Effector CD4-positive, alpha-beta T cell (primary cell): ENCODE measurements around the gene KIRREL1.

Experiments used
- DNase-seq: peaks from one replicate; pipeline ENCODE4 v3.0.0-alpha.2; 2020

KIRREL1 gene

DNA sequence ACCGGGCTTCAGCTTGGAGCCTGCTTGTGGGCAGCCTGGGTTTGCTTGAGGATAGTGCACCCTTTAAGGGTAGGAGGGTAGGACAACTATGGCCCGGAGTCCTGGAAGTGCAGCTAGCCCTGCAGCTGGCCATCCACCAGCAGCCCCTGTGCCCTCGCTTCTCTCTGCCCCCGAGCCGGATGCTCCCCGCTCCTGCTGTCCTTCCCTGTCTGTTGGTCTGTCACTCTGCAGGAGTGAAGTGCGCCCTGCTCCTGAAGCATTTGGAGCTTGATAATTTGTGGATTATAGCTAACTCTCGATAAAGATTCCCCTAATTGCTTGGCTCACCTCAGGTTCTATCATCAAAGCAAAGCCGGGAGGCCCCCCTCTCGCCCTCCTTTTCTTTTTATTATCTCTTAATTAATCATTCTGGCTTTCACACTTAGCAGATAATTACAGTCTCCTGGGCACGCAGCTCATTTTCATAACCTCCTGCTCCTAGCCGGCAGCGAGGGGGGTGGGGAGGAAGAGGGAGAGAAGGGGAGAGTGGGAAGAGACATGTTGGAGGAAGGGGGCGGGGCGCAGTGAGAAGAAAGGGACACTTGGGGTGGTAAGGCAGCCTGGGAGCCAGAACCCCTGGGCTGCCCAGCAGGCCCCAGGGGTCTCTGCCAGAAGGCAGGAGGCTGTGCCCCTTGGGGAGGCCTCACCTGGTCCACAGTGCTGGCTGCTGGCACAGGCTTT, 14.4 kb downstream of the KIRREL1 start:
- DNase-seq, result no peak

DNA sequence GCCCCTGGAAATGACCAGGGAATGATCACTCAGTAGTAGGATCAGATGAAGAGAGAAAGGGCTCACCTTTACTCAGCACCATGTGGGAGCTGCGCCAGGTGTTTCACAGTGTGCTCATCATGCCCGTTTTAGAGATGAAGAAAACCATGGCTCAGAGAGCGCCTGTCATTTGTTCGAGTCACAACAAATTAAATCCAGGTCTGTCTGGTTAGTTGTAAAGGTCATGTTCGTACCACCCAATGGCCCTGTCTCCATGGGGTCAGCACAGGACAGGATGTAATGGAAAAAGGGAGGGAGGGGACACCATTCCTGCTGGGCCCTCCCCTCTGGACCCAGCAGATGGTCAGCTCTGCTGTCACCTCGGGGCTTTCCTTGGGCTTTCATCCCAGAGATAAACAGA, 15.2 kb downstream of the KIRREL1 start:
- no peak for DNase-seq

DNA sequence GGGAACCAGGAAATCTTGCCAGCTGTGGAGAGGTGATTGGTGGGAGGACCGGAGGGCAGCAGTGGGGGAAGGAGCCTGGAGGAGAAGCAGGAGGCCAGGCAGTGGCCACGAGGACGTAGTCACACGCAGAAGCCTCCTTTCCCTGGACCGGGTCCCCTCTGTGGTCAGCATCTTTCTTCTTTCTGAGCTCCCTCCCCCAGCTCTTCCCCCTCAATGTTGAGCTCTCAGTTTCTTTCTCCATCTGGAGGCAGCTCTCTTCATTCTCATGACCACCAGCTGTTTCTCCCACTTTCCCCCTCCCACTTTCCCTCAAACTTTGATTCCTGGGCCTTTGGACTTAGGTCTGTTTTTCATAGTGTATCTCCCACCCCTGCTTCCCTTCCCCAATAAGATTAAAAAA, 18.3 kb downstream of the KIRREL1 start:
- no peak for DNase-seq

DNA sequence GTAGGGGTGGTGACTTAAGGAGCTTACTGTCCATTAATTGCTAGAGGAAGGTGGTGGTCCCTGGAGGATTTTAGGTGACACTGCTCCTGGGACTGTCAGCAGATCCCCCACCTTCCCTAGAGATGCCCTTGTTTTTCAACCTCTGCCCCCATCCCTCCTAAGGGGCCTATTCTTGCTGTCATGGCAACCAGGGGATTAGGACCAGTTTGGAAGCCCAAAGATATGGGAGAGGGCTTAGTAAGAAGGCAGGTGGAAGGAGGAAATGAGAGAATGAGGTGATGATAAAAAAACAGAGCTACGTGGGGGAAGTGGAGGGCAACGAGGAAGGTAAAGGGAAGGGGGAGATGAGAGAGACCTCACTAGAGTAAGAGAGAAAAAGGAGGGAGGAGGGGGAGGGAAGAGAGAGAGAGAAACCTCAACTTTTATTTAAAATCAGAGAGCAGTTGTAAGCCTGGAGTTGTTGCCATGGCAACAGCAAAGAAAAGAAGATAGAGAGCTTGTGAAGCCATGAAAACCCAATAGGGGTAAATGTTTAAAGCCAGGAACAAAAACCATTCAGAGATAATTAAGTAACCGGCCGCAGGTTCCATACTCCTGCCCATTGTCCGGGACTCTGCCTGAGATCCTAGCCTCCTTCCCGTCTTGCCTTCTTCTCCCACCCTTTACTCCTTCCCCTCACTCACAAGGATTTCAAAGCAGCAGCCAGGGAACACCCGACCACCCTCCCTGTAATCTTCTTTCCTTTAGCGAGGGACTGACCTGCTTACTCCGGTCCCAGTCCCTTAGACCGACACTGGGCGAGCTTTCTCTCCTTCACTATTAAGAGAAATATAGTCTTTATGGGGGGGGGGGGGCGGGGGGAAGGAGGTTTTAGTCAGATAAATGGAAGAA, 20.6 kb downstream of the KIRREL1 start:
- DNase-seq, result no peak

DNA sequence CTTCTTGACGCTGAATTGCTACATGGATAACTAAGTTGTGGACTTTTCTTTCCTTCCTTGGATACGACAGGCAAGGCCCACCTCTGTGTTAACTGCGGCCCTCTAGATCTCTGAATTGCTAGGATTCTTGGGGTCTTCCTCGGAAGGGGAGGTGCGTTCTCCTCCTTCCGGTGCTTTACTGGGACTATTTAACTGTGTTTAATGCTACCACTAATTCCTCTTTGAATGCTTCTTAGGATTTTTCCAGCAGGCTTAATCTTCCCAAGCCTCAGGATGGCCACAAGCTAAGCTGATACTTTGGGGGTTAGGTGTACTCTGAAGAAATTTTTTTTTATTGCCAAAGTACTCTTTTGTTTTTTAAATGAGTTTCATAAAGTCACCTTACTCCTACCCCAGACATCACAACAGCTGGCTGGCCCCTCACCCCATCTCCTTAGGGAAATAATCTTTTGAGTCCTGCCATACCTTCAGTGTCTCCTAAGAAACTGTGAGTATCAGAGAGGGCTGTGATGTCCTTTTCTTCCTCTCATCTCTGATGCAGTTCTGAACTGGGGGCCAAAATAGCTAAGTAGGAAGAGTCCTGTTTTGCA, 21.4 kb downstream of the KIRREL1 start:
- no peak for DNase-seq

DNA sequence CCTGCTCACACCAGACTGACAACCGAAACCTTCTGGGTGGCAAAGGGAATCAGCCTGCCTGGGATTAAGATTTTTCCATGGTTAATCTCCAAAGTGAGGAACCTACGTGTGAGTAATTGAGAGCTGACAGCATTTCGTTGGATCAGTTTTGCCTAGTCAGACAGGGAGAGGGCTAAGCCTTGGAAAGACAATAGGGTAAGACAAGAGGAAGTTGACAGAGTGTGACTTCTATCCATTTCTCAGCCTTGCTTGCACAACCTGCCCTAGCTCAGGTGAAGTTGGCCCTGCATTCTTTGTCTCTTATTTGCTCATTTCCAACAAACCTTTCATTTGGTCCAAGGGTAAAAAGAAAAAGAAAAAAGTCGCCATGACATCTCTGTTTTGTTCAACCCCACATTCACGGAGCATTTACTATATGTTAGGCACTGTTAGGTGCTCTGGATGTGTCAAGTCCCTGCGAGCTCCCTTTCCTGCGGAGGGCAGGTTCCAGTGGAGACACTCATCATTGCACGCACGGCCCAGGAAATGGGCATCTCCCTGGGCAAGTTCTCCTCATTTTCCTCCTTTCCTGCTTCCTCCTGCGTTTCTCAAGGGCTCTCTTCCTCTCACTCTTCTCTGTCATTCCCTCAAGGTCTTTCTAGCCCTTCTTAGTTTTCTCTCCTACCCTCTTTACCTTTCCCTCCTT, 23.3 kb downstream of the KIRREL1 start:
- no peak for DNase-seq

DNA sequence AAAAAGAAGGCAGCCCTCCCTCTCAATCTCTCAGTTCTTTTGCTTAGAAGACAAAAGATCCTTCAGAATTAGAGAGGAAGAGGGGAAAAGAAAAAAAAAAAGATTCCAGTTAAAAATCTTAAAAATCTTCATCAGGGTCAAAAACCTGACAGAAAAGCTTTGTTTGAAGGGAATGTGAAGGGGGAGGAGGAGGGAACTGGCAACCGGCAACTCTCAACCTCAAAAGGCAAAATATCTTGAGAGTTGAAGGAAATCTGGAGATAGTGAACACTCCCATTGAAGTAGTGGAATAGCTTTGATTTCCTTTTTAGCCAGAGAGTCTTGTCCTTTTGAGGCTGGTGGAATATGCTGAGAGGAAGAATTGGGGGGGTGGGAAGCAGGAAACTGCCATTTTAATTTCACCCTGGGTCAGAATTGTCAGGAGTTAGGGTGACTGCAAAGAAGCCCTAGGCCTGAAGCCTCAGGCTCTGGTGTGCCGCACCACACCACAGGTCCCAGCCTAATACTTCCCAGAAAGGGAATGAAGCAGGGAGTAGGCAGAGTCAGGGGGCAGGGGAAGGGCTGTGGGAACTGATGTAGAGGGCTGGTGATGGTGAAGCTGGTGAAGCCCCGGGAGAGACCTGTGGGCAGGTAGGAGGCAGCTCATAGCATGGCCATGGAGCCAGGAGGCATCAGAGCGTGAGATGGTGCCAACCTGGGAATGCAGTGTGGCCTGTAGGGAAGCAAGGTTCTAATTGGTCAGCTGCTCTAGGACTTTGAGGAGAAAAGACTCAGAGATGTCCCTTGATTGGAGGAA, 24.6 kb downstream of the KIRREL1 start:
- no peak for DNase-seq

DNA sequence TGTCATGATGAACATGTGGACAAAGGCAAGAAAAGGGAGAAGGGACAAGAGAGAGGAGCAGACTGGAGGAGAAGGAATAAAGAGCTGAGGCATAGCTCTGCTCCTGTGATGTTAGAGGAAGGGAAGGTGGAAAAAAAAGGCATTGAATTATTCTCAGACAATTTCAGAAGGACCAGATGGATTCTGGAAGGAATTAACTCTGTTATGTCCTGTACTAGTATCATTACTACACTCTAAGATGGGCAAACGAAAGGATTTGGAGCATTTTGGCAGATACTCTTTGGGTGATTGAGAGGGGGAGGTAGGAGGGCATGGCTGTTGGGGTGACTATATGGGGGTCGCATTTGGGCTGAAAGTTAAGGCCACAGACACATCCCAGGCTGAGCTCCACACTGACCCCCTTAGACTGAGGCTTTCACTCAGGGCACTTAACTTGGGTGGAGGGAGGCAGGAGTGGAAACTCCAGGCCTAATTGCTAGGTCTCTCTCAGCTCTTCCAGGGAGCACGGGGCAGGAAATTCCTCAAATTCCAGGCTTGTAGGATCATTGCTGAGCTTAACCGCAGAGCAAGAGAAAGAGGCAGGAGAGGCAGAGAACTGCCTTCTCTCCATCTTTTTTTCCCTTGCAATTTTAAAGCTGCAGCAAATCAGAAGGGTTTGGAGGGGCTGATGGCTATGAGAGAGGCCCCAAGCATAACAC, 25.9 kb downstream of the KIRREL1 start:
- no peak for DNase-seq

DNA sequence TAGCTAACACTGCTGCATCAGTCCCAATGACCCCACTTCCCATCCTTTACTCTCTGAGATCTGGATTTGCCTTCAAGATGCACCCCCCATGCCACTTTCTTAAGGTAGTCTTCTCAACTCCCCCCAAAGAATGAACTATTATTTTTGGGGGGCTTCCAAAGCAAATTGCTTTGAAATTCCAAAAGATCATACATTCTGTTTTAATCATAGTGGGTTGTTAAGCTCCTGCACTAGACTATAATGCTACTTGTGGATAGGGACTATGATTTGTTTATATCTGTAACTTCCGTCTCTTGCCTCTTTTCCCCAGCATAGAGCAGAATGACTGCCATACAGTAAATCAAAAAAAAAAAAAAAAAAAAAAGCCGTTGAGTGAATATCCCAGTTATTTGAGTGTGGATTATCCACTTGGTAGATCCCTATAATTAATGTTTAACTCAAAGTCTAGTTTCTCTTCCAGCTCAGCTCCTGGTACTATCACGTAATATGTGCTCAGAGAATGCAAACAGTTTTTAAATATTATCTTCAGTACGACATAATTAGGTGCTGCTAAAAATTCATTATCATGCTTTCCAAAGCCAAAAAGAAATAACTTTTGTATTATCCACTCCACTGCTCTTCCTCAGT, 26.9 kb downstream of the KIRREL1 start:
- no peak for DNase-seq

DNA sequence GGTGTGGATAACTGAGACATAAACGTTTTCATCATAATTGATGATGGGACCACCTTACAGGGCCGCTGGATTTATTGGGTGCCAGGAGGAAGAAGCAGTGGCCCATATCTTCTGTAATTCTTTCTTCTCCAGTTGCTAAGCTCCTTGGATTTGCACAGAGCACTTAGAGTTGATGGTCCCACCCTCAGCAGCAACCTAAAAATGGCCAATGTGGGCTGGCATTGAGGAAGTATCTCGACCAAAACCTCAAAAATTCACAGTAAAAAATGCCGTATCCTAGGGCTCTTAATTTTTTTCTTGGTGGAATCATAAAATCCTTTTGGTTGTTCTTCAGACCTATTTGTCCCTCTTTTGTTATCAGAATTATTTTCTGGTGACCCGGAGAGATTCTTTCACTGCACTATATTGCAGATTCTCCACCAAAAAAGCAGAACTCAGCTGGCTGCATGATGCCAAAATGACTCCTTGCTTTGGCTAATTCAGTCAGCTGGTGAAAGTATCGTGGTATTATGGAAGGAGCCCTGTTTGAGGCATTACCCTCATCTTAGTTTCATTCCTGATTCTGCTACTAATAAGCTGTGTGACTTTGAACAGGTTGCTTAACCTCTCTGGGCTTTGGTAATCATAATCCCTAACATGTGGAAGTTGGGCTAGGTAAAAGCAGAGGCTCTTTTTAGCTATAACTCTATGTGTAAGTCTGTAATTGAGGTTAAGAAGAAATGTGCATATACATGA, 27.6 kb downstream of the KIRREL1 start:
- DNase-seq, result no peak

DNA sequence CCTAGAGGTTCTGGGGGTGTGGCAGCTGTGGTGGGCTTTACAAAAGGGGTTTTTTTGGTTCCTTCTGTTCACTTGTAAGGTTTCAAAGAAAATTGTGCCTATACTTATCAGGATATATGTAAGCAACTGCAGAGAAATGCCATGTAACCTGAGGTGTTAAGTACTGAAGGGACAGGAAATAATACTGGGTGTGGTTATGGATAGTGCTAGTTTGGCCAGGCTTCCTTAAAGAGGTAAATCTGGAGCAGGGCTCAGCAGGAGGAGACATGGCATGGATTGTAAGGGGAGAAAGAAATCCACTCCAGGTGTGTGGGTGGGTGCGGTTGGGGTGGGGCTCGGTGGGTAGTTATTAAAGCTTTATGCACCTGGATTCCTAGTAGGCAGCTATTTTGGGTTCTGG, 28.3 kb downstream of the KIRREL1 start:
- no peak for DNase-seq

DNA sequence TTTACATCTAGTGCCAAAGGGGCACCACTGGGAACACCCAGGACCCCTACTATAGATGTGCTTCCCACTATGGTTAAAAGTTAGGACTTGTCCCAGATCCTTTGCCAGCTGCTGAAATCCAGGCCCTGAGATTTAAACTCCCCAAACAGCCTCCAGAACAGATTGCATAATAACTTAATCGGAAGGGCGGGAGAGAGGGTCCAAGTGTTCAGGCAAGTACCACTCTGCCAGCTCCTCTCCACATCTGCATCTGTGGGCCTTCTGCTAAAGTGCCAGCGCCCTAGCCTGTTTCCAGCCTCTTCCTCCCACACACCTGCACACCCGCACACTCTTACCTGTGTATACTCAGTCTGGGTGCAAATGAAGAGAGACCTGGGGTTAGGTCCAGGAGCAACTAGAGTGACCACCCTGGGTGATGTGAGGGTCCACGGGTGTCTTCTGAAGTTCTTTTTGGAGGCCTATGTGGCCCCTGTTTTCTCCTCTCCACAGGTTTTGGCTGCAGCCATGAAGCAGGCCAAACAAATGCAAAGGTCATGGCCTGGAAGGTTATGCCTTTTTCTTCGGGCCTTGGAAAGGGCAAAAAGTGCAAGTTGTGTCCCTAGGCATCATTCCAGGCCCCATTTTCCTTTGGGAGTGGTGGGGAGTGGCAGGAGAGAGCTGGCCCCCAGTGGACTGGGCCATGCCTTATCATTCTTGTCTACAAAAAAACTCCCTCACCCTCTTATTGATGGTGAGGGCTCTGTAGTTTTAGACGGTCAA, 29.3 kb downstream of the KIRREL1 start:
- DNase-seq, result no peak

DNA sequence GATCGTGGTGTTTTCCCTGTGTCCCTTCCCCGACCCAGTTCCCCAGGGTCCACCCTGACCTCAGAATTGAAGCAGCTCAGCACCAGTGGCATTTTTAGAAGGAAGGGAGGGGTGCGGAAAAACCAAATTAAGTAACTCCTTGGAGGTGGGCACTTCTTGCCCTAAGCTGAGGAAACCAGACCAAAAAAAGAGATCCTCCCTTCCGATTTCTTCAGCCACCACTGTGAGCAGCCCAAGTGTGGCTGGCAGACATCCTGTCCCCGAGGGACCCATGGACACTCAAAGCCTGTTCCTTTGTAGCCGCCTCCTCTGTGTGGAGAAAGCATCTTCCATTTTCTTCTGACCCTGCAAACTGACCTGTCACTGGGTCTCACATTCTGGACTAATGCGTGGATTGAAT, 31.3 kb downstream of the KIRREL1 start:
- DNase-seq, result no peak

DNA sequence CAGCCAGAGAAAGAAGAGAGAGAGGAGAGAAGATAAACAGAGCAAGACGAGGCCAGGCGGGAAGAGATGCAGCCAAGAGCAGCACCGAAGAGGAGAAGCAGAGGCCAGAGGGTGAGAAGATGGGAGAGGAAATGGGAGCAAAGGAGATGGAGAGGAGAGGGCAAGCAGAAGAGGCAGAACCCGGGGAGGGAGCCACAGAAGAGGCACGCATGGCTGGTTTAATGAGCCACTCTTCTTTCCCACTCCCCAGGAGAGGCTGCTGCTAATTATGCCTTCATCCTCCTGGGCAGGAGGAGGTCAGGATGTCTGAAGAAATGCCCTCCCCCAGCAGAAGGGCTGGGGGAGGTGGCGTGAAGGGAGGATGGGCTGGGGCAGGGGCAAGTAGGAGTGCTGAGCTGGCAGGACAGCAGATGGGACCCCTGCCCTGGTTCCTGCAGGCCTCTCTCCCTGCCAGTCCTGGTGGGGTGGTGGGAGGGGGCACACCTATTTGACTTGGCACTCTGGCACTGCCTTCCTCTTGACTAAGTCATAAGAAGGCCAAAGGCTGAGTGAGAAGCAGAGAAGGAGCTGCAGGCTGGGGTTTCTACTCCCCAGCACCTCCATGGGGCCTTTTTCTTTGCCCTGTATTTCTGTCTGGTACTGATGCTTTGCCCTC, 32.3 kb downstream of the KIRREL1 start:
- DNase-seq, result no peak

DNA sequence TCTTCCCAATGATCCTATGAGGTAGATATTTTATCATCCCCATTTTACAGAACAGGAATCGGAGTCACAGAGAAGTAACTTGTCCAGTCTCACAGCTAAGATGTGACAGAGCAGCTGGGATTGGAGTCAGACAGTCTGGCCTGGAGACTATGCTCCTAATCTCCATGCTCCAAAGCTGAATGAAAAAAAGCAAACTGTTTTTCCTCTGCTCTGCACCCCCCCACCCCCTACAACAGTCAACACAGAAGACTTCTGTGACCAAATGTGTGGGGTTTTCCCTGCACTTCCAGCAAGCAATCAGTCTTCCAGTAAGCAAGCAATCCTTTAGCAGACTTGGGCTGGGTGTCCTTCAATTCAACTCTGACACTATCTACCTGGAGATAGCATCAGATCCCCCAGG, 33.2 kb downstream of the KIRREL1 start:
- DNase-seq, result no peak

DNA sequence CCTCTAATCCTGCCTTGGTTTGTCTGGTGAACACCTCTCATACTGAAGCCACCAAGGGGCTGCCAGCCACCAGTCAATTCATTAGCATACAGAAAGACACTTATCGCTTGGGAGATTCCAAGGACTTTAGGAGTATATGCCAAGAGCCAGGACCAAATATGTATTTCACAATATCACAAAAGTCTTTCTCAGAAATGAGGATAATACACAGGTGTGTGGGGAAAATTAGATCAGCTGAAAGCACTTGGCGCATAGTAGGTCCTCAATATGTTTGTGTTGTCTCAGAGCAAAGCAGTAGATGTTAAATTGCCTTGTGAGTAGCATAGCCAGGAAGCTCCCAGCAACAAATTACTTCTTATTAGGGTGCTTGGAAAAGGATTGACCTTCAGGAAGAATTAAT, 34.1 kb downstream of the KIRREL1 start:
- DNase-seq, result no peak

DNA sequence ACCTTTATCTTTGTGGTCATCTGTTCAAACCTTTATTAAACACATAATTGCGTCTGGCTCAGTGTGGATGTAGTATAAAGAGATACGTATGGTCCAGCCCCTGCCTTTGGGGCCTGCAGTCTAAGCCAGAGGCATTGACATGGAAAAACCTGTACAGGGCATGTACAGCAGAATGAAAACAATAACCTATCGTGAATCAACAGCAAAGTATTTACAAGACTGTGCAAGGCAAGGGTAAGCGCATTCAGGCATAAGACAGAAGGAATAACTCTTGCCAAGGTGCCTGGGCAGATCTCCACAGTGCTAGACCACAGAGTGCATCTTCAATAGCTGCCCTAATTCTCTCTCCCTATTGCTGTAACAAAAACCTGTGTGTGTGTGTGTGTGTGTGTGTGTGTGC, 35.5 kb downstream of the KIRREL1 start:
- DNase-seq, result no peak

DNA sequence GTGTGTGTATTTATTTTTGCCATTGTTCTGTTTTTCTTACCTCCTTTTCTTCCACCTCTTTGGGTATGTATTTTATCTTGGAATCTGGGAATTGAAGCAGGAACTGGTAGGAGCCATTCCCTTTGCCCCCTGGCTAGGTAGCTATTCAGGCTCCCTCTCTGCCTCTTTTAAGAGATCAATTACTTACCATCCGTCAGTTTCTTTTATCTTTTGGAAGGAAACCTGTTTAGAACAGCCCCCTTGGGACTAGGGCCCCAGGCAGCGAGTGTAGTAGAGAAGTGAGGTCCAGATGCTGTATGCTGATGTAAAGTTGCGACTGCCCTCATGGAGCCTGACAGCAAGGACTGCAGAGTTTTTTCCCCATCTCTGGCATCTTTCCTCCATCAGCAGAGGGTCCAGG, 41.6 kb downstream of the KIRREL1 start:
- DNase-seq, result no peak

DNA sequence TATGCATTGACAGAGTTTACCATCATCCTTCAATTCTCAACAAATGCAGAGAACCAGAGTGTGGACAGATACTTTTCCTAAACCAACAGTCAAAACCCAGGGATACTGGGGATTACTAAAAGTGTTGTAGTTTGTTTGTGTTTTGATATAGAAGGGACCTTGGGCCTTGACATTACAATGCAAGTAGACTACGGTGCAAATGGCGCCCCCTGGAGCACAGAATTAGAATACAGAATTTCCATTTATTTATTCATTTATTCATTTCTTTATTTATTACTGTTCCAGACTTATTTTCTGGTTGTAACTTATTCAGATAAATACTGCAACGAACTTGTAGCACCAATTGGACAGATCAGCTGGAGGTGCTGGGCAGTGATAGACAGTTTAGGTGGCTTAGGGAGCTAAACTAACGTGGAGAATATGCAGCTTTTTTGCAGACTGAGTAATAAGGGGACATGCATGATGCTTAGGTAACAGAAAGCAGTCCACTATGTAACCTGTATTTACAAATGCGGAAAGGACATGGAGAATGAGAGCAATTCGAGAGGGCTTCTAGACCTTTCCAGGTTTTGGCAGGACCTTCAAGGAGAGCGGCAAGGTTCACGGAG, 42.6 kb downstream of the KIRREL1 start:
- no peak for DNase-seq
